Stimulated activated effector memory CD8-positive, alpha-beta T cell treated with anti-CD3 and anti-CD28 coated beads, Interleukin-12 subunit alpha, Interleukin-12 subunit beta, amount 100 ng/mL, for 72 hours (primary cell): ENCODE data around the gene FYB1.

Experiments used
- ATAC-seq: fragments of 150-1000 bp; cut with Tn5 transposase; 2 replicates; pipeline ENCODE4 v1.10.0; 2021
- DNase-seq, 2 donors: peaks; one replicate each; pipeline ENCODE4 v3.0.0; 2021 to 2022; ENCODE audit warnings: low spot score in 2 of 2
- H3K27ac Mint-ChIP-seq: one replicate; pipeline ENCODE4 v1.8.0; 2022; ENCODE audit warnings: mild to moderate bottlenecking, mixed read lengths
- H3K36me3 Mint-ChIP-seq: one replicate; pipeline ENCODE4 v1.8.0; 2022; ENCODE audit warnings: mild to moderate bottlenecking, mixed read lengths
- H3K4me1 Mint-ChIP-seq: one replicate; pipeline ENCODE4 v1.8.0; 2022; ENCODE audit warnings: mixed read lengths
- H3K4me3 Mint-ChIP-seq: one replicate; pipeline ENCODE4 v1.8.0; 2022; ENCODE audit warnings: mild to moderate bottlenecking, mixed read lengths
- H3K9me3 Mint-ChIP-seq: one replicate; pipeline ENCODE4 v1.8.0; 2022; ENCODE audit warnings: mixed read lengths

Gene FYB1

GRCh38 chr5:39202597-39203274 lies 16.6 kb downstream of the FYB1 start:
- H3K4me1 Mint-ChIP-seq = peaks cover 64% of the 10 kb centered on the region
- DNase-seq = no peak

GRCh38 chr5:39201781-39202596 lies 17.4 kb downstream of the FYB1 start:
- DNase-seq = no peak
- Mint-ChIP-seq H3K27ac (peak overlapping the region; percentile 98), H3K9me3 (no peaks in the 10 kb centered on the region), H3K36me3 (peaks cover 12% of the 10 kb centered on the region), H3K4me3 (peak overlapping the region; percentile 85), H3K4me1 (peaks cover 58% of the 10 kb centered on the region)
- no peak for ATAC-seq

More at GRCh38 chr5:39202597-39203274, 16.6 kb downstream of the FYB1 start:
- Mint-ChIP-seq H3K27ac (peak overlapping the region; percentile 98), H3K9me3 (no peaks in the 10 kb centered on the region), H3K36me3 (peaks cover 12% of the 10 kb centered on the region), H3K4me3 (peak overlapping the region; percentile 85)
- peak; percentile 33 for ATAC-seq

DNA sequence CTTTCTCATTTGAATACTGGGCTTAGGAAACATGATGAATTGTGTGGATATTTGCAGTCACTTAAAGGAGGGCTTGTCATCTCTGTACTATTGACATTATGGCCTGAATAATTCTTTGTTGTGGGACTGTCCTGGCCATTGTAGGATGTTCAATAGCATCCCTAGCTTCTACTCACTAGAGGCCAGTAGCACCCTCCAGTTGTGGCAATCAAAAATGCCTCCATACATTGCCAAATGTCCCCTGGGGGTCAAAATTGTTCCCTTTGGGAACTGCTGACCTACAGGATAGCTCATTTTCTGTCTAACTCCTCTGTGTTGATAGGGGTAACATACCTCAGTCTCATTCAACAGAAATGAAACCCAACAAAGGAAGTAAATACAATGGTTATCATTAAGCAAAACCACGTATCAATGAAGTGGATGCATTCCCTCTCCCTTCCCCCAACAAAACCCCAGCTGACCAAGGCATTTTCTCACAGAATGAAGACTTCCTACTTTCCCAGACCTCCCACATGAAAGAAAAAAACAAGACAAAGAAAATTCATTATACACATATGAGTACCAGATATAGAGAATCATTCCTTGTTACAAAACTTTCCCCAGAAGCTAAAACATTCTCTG lies 18.1 kb downstream of the FYB1 start:
- DNase-seq (no peak), ATAC-seq (peak; percentile 75)
- peak overlapping the region; percentile 98 for H3K27ac Mint-ChIP-seq
- no peaks in the 10 kb centered on the region for H3K9me3 Mint-ChIP-seq
- H3K4me1 Mint-ChIP-seq = peaks cover 59% of the 10 kb centered on the region
- H3K36me3 Mint-ChIP-seq = peaks cover 12% of the 10 kb centered on the region
- H3K4me3 Mint-ChIP-seq = peak overlapping the region; percentile 85

DNA sequence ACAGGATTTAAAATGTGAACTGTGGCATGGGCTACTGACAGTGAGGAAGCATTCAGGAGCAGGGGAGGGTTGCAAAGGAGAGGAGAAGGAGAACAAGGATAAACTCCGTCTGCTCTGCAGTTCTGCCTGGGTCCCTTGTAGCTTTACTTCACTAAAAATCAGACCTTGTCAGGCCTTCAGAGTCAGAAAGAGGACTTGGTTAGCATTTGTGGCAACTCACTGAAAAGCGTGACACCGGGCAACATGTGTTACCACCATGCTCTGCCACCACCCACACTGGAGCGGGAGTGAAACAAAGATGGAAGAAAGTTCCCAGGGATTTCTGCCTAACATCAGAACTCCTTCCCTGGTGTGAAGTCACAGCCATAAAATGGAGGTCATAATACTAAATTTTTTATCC lies 19.3 kb downstream of the FYB1 start:
- H3K4me1 Mint-ChIP-seq = peaks cover 62% of the 10 kb centered on the region
- H3K4me3 Mint-ChIP-seq = peak overlapping the region; percentile 85
- peak overlapping the region; percentile 98 for H3K27ac Mint-ChIP-seq
- H3K9me3 Mint-ChIP-seq = no peaks in the 10 kb centered on the region
- DNase-seq (peak in 1 of 2 donors; percentile 63), ATAC-seq (peak; percentile 49)
- H3K36me3 Mint-ChIP-seq = peaks cover 12% of the 10 kb centered on the region

- Mint-ChIP-seq H3K4me3 (peak overlapping the region; percentile 85), H3K36me3 (peaks cover 12% of the 10 kb centered on the region)
Observed at GRCh38 chr5:39199335-39199734, 20.0 kb downstream of the FYB1 start.

DNA sequence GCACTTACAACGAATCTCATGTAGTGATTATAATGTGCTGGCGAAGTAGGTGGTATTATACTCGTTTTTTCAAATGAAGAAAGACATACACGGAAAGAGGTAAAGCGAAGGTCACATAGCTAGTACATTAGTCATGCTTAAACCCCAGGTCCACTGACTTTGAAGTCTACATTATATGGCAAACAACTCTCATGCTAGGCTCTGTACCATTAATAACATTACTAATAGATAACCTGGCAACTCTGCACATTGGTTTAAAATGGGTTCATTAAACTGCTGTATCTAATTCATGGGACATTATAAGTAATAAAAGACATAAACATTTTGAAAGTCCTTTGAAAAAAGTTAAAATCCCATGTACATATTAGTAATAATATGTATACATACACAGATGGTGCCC lies 21.2 kb downstream of the FYB1 start:
- Mint-ChIP-seq H3K4me1 (peaks cover 64% of the 10 kb centered on the region), H3K9me3 (no peaks in the 10 kb centered on the region), H3K36me3 (peaks cover 12% of the 10 kb centered on the region), H3K4me3 (peak overlapping the region; percentile 55), H3K27ac (no peak overlapping the region)
- ATAC-seq = peak; percentile 41
- no peak for DNase-seq

More at GRCh38 chr5:39199335-39199734, 20.0 kb downstream of the FYB1 start:
- ATAC-seq = no peak
- no peaks in the 10 kb centered on the region for H3K9me3 Mint-ChIP-seq
- peak overlapping the region; percentile 98 for H3K27ac Mint-ChIP-seq
- no peak for DNase-seq
- peaks cover 62% of the 10 kb centered on the region for H3K4me1 Mint-ChIP-seq

DNA sequence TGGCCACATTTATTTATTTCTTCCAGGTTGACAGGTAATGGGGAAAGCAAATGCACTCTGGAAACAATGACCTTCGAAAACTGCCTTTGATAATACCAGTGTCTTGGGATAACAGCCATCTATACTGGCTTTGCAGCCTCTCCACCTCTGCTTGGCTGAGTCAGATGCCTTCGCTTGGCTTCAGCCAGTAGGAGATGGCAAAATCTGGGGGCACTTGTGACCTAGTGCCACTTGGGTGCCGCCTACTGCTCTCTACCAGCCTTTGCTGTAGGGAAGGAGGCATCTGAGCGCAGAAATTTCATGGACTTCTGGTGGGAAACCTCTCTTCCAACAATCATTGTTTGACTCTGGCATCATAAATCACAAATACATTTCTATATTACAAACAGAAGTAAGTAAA lies 21.8 kb downstream of the FYB1 start:
- peak overlapping the region; percentile 55 for H3K4me3 Mint-ChIP-seq
- ATAC-seq = peak; percentile 70
- H3K4me1 Mint-ChIP-seq = peaks cover 69% of the 10 kb centered on the region
- H3K27ac Mint-ChIP-seq = no peak overlapping the region
- peak in 1 of 2 donors; percentile 73 for DNase-seq
- H3K9me3 Mint-ChIP-seq = no peaks in the 10 kb centered on the region
- peaks cover 12% of the 10 kb centered on the region for H3K36me3 Mint-ChIP-seq

GRCh38 chr5:39195198-39195826 lies 24.1 kb downstream of the FYB1 start:
- Mint-ChIP-seq H3K4me3 (peak overlapping the region; percentile 55), H3K36me3 (no peaks in the 10 kb centered on the region), H3K27ac (peak overlapping the region; percentile 67), H3K9me3 (no peaks in the 10 kb centered on the region), H3K4me1 (peaks cover 69% of the 10 kb centered on the region)
- DNase-seq (peak in 1 of 2 donors; percentile 40), ATAC-seq (no peak)

- Mint-ChIP-seq H3K4me3 (peak overlapping the region; percentile 55), H3K4me1 (peaks cover 69% of the 10 kb centered on the region), H3K36me3 (no peaks in the 10 kb centered on the region), H3K27ac (peak overlapping the region; percentile 67), H3K9me3 (no peaks in the 10 kb centered on the region)
- DNase-seq (peak in 1 of 2 donors; percentile 58), ATAC-seq (peak; percentile 46)
Observed at GRCh38 chr5:39194466-39195136, 24.8 kb downstream of the FYB1 start.

GRCh38 chr5:39193553-39194465 lies 25.6 kb downstream of the FYB1 start:
- no peak for ATAC-seq
- Mint-ChIP-seq H3K27ac (peak overlapping the region; percentile 67), H3K4me3 (peak overlapping the region; percentile 55), H3K4me1 (peaks cover 73% of the 10 kb centered on the region), H3K9me3 (no peaks in the 10 kb centered on the region), H3K36me3 (no peaks in the 10 kb centered on the region)
- DNase-seq = peak in 1 of 2 donors; percentile 51

DNA sequence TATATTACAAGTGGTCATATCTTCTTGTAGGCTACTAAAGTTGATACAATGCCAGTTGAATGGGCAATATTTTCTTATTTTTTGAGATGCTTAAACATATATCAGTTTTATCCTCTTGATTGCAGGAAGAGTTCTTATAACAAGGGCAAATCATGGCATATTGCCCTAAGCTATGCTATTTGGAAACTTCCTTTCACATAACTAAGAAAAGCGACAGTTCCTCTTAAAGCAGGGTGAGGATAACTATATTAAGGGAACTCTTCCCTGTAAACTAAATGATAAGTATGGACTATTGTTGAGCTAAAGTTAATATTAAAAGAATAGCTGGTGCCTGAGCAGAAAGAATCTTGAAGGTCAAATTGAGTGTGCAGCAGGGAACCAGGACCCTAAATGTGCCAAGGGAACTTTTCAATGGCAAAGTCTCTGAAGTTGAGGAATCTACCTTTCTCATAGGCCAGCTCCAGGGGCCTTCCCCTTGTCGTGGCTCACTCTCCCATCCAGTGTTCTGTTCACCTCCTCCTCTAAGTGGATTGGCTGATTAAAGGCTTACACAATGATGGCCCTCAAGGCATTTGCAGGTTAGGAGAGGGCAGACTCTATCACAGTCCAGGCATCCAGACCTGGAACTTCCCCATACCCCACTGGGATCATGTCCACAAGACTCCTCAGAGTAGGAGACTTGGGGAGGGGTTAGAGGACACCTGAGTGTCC lies 26.8 kb downstream of the FYB1 start:
- peak overlapping the region; percentile 67 for H3K27ac Mint-ChIP-seq
- ATAC-seq = no peak
- H3K36me3 Mint-ChIP-seq = no peaks in the 10 kb centered on the region
- DNase-seq = no peak
- H3K9me3 Mint-ChIP-seq = no peaks in the 10 kb centered on the region
- peaks cover 85% of the 10 kb centered on the region for H3K4me1 Mint-ChIP-seq
- H3K4me3 Mint-ChIP-seq = peak overlapping the region; percentile 55

DNA sequence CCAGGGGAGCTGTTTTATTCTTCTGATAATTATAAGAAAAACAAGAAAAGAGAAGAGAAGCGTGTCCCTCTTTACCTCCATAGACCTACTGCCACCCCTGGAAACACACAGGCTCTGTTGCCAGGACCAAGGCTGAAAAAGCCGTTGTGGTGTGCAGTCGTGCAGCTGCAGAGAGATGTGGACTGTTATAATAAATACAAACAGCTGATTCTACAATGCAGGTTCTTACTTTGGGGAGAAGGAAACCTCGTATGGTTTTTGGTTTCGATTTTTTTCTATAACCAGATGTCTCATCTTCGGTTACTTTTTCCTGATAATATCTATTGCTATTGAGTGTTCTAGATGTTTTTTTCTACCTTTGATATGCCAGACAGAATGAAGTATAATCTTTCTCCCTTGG lies 28.1 kb downstream of the FYB1 start:
- H3K4me1 Mint-ChIP-seq = peaks cover 89% of the 10 kb centered on the region
- ATAC-seq = peak; percentile 60
- no peaks in the 10 kb centered on the region for H3K36me3 Mint-ChIP-seq
- no peak for DNase-seq
- peak overlapping the region; percentile 76 for H3K4me3 Mint-ChIP-seq
- H3K9me3 Mint-ChIP-seq = no peaks in the 10 kb centered on the region
- peak overlapping the region; percentile 65 for H3K27ac Mint-ChIP-seq

GRCh38 chr5:39190311-39191102 lies 28.9 kb downstream of the FYB1 start:
- ATAC-seq = no peak
- peak overlapping the region; percentile 65 for H3K27ac Mint-ChIP-seq
- H3K36me3 Mint-ChIP-seq = no peaks in the 10 kb centered on the region
- H3K4me1 Mint-ChIP-seq = peaks cover 92% of the 10 kb centered on the region
- peak in 1 of 2 donors; percentile 44 for DNase-seq
- no peaks in the 10 kb centered on the region for H3K9me3 Mint-ChIP-seq
- H3K4me3 Mint-ChIP-seq = peak overlapping the region; percentile 76
